ENCODE measurements around the gene ADAMTS16. TPM values are rescaled to one million over a fixed set of nuclear protein-coding genes. Genes with fewer than 3 reads are reported as not detected.

The ADAMTS16 gene
- total RNA-seq, 2 experiments from 2014 or later: not detected

GRCh38 chr5:5289537-5289936 is 149.4 kb downstream of the ADAMTS16 start:
- H3K9me3 ChIP-seq (ENCODE audit: control insufficient read depth in 1 of 2, insufficient read depth in 1 of 2, low read length in 2 of 2): peaks cover 3 to 22% of the 10 kb centered on the region in 2 experiments
- no peak overlapping the region for H3K27ac Mint-ChIP-seq
- H3K4me1 Mint-ChIP-seq (ENCODE audit: low read depth): no peaks in the 10 kb centered on the region
- CTCF ChIA-PET: no interaction called here
- no peak overlapping the region for H3K27ac ChIP-seq (ENCODE audit: low read depth in 1 of 2, low read length in 2 of 2)
- H3K36me3 ChIP-seq (ENCODE audit: insufficient read depth, low read length): no peaks in the 10 kb centered on the region
- DNase-seq: no peak
- POLR2A ChIA-PET: no interaction called here
- H3K27me3 ChIP-seq (ENCODE audit: control insufficient read depth in 1 of 2, insufficient read depth in 2 of 2, low read length in 2 of 2): no peaks in the 10 kb centered on the region
- H3K4me3 Mint-ChIP-seq: no peak overlapping the region
- intact Hi-C loops (cut with DNase I, micrococcal nuclease): no loop called here
- H3K27me3 Mint-ChIP-seq: peaks cover 4% of the 10 kb centered on the region
- TF ChIP-seq, protein P1, sequence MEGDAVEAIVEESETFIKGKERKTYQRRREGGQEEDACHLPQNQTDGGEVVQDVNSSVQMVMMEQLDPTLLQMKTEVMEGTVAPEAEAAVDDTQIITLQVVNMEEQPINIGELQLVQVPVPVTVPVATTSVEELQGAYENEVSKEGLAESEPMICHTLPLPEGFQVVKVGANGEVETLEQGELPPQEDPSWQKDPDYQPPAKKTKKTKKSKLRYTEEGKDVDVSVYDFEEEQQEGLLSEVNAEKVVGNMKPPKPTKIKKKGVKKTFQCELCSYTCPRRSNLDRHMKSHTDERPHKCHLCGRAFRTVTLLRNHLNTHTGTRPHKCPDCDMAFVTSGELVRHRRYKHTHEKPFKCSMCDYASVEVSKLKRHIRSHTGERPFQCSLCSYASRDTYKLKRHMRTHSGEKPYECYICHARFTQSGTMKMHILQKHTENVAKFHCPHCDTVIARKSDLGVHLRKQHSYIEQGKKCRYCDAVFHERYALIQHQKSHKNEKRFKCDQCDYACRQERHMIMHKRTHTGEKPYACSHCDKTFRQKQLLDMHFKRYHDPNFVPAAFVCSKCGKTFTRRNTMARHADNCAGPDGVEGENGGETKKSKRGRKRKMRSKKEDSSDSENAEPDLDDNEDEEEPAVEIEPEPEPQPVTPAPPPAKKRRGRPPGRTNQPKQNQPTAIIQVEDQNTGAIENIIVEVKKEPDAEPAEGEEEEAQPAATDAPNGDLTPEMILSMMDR (IDR thresholded peaks at IDR 0.05): no peak
- H3K36me3 Mint-ChIP-seq (ENCODE audit: low read depth): no peaks in the 10 kb centered on the region
- no peak overlapping the region for H3K4me3 ChIP-seq (ENCODE audit: low read length)
- H3K4me1 ChIP-seq (ENCODE audit: insufficient read depth, low read length): no peaks in the 10 kb centered on the region
- H3K9me3 Mint-ChIP-seq: peaks cover 2% of the 10 kb centered on the region
- no peak for ATAC-seq (ENCODE audit: poor library complexity)

DNA sequence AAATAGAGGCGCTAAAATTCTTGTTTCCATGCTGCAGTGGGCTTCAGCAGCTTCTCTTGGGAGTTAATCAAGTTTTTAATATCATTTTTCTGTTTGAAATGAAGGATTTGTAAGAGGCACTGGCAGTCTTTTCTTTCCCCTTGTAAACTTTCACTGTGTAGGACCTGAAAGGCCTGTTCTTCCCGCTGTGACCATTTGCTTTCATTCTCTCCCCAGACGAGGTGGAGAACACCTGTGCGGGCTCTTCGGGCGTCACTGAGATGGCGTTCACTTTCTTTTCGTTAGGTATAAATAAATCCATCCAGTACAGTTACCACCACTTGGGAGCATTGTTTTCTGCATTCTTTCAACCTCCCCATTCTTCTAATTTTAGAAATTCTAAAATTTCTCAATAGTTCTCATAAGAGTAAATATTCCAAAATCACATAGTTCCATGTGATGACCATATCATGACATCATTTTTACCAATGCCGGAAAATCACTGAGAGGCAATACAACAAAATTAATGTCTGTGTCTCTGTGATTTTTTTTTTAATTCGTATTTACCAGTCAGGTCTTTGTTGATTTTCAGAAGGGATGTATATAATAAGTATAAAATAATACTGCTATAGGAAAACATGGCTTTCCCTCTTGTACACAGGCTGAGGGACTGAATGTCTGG is 150.7 kb downstream of the ADAMTS16 start:
- Mint-ChIP-seq H3K9me3 (peaks cover 2% of the 10 kb centered on the region), H3K4me3 (no peak overlapping the region), H3K27me3 (peaks cover 2% of the 10 kb centered on the region), H3K36me3 (ENCODE audit: low read depth) (no peaks in the 10 kb centered on the region), H3K27ac (no peak overlapping the region), H3K4me1 (ENCODE audit: low read depth) (no peaks in the 10 kb centered on the region)
- intact Hi-C loops (cut with DNase I, micrococcal nuclease): no loop called here
- POLR2A ChIA-PET: no interaction called here
- H3K27ac ChIP-seq (ENCODE audit: low read depth in 1 of 2, low read length in 2 of 2): no peak overlapping the region
- ATAC-seq (ENCODE audit: poor library complexity) (no peak), DNase-seq (no peak)
- peaks cover 0 to 21% of the 10 kb centered on the region in 2 experiments for H3K9me3 ChIP-seq (ENCODE audit: control insufficient read depth in 1 of 2, insufficient read depth in 1 of 2, low read length in 2 of 2)
- H3K36me3 ChIP-seq (ENCODE audit: insufficient read depth, low read length): no peaks in the 10 kb centered on the region
- CTCF ChIA-PET: no interaction called here
- no peak overlapping the region for H3K4me3 ChIP-seq (ENCODE audit: low read length)
- no peaks in the 10 kb centered on the region for H3K27me3 ChIP-seq (ENCODE audit: control insufficient read depth in 1 of 2, insufficient read depth in 2 of 2, low read length in 2 of 2)
- H3K4me1 ChIP-seq (ENCODE audit: insufficient read depth, low read length): no peaks in the 10 kb centered on the region
- TF ChIP-seq, protein P1 (IDR thresholded peaks at IDR 0.05): no peak

DNA sequence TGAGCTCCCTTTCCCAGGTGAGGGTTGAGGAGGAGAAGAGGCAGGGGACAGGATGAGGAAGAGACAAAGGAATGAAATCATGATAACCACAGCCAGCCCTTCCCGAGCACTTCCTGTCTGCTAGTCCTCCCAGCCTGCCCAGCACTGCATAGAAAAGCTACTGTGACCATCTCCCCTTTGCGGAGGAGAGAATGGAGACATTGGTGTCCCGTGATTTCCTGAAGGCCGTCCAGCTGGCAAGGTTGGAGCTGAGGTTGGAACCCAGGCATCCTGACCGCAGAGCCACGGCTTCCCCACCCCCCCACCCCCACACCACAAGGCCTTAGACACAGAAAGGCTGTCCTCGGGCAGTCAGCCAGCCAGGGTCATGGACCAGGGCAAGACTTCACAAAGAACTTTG is 151.2 kb downstream of the ADAMTS16 start:
- TF ChIP-seq, protein P1 (IDR thresholded peaks at IDR 0.05): no peak
- Mint-ChIP-seq H3K4me1 (ENCODE audit: low read depth) (no peaks in the 10 kb centered on the region), H3K9me3 (peaks cover 2% of the 10 kb centered on the region), H3K36me3 (ENCODE audit: low read depth) (no peaks in the 10 kb centered on the region), H3K27me3 (no peaks in the 10 kb centered on the region), H3K27ac (no peak overlapping the region), H3K4me3 (no peak overlapping the region)
- H3K27ac ChIP-seq (ENCODE audit: low read depth in 1 of 2, low read length in 2 of 2): no peak overlapping the region
- H3K36me3 ChIP-seq (ENCODE audit: insufficient read depth, low read length): no peaks in the 10 kb centered on the region
- ChIA-PET POLR2A (no interaction called here), CTCF (no interaction called here)
- no peaks in the 10 kb centered on the region for H3K27me3 ChIP-seq (ENCODE audit: control insufficient read depth in 1 of 2, insufficient read depth in 2 of 2, low read length in 2 of 2)
- intact Hi-C loops (cut with DNase I, micrococcal nuclease): no loop called here
- DNase-seq: no peak
- H3K4me1 ChIP-seq (ENCODE audit: insufficient read depth, low read length): no peaks in the 10 kb centered on the region
- ATAC-seq (ENCODE audit: poor library complexity): no peak
- peaks cover 0 to 21% of the 10 kb centered on the region in 2 experiments for H3K9me3 ChIP-seq (ENCODE audit: control insufficient read depth in 1 of 2, insufficient read depth in 1 of 2, low read length in 2 of 2)
- no peak overlapping the region for H3K4me3 ChIP-seq (ENCODE audit: low read length)

Measured in CD4-positive, alpha-beta T cell (primary cell).